GM12865 (cell line): ENCODE results near the gene PPP1CC.
"Not testable (repeated sequence)": the region's sequence is repeated elsewhere in the genome, so short reads cannot be mapped to it uniquely, and the experiment has no call there.

ENCODE experiments used
- DNase-seq: peaks from one replicate; pipeline ENCODE4 v3.0.0; 2010; ENCODE audit warnings: low read depth
- H3K4me3 ChIP-seq: 2 replicates; pipeline ENCODE4 v1.5.1; 2011; ENCODE audit warnings: mild to moderate bottlenecking, low read depth, low read length, control low read depth
- TF ChIP-seq, protein P1 (sequence below): IDR thresholded peaks from 2 replicates; pipeline ENCODE4 v1.5.1; 2011; ENCODE audit warnings: low read length, control low read depth, low read depth, inconsistent platforms; ENCODE audit not compliant: insufficient read depth; ENCODE audit errors: missing control alignments

PPP1CC gene

DNA sequence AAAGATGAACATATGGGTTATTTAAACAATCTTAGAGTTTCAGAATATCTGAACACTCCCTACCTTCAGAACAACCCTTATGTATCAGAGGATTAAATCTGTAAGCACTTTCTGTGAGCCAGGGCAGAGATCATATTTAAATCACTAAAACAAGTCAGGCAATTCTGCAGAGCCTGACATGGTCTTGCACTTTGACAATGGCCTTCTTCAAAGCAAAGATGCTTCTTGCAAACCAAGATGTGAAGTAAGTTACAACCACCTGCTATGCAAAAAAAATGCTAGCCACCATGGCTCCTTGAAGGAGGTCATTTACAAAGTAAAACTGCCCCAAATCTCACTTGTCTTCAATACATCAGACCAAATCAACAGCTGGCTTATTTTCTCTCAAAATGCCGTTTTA is 3.2 kb downstream of the PPP1CC start:
- peak overlapping the region; percentile 89 for H3K4me3 ChIP-seq
- peak; percentile 32 for DNase-seq
- TF ChIP-seq, protein P1, sequence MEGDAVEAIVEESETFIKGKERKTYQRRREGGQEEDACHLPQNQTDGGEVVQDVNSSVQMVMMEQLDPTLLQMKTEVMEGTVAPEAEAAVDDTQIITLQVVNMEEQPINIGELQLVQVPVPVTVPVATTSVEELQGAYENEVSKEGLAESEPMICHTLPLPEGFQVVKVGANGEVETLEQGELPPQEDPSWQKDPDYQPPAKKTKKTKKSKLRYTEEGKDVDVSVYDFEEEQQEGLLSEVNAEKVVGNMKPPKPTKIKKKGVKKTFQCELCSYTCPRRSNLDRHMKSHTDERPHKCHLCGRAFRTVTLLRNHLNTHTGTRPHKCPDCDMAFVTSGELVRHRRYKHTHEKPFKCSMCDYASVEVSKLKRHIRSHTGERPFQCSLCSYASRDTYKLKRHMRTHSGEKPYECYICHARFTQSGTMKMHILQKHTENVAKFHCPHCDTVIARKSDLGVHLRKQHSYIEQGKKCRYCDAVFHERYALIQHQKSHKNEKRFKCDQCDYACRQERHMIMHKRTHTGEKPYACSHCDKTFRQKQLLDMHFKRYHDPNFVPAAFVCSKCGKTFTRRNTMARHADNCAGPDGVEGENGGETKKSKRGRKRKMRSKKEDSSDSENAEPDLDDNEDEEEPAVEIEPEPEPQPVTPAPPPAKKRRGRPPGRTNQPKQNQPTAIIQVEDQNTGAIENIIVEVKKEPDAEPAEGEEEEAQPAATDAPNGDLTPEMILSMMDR, result no peak

DNA sequence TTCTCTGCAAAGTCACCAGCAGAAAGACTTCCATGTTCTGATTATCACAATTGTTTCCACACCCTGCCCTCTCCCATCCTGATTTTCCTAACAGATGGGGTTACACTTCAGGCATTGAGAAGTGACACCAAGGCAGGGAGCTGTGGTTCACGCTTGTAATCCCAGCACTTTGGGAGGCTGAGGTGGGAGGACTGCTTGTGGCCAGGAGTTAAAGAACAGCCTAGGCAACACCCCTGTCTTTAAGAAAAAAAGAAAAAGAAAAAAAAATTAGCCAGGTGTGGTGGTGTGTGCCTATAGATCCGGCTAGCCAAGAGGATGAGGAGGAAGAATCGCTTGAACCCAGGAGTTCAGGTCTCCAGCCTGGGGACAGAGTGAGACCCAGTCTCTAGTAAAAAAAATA is 5.2 kb downstream of the PPP1CC start:
- no peak overlapping the region for H3K4me3 ChIP-seq
- TF ChIP-seq, protein P1, result no peak
- DNase-seq, result no peak

- H3K4me3 ChIP-seq, DNase-seq: not testable (repeated sequence)
Observed at GRCh38 chr12:110737016-110737415, 5.7 kb downstream of the PPP1CC start.

- no peak overlapping the region for H3K4me3 ChIP-seq
- TF ChIP-seq, protein P1, result no peak
- no peak for DNase-seq
Observed at GRCh38 chr12:110733900-110734299, 8.8 kb downstream of the PPP1CC start.

DNA sequence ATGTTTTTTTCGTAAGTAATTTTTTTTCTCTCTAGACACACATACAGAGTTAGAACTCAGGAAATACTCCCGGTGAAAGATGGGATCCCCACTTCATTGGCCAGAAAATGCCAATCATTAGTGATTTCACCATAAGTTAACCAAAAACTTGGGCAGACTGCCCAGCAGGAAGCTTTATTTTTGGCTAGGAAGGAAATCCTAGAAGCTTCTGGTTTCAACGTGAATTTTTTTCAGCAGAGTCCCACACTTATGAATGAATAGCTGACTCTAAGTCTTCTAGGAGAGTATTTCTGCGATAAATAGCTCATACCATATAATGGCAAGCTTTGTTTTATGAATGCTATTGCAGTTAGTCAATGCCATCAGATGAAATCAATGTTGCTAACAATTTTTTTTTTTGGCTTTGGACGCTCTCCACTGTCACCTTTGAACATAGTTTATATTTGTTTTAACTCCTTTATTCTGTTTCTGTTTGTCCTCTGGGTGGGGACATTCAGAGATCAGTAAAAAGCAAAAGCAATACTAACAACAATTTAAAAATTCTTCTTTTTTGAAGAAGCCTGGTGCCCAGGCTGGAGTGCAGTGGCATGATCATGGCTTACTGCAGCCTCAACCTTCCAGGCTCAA is 9.5 kb downstream of the PPP1CC start:
- H3K4me3 ChIP-seq, result no peak overlapping the region

GRCh38 chr12:110732572-110732971 is 10.1 kb downstream of the PPP1CC start:
- DNase-seq, result no peak
- TF ChIP-seq, protein P1, result no peak

More for the DNA sequence above, 9.5 kb downstream of the PPP1CC start:
- DNase-seq, result no peak
- TF ChIP-seq, protein P1, result no peak

DNA sequence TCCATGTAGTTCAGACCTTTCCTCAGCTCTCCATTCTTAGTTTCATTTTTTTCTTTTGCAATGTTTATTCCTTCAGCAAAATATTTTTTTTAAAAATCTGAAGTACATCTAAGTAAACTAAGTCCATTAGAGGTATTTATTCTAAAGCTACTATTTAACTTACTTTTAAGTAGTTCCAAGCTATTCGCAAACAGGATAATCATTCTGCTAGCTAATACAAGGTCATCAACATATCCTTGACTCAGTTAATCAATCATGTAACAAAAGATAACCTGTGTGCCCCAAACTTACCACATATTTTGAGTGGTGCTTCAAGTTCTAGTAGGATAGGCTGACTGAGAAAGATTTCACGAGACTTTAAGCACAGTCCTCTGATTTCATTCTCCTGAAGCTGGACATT is 11.2 kb downstream of the PPP1CC start:
- no peak overlapping the region for H3K4me3 ChIP-seq
- TF ChIP-seq, protein P1, result no peak
- DNase-seq, result no peak

More at GRCh38 chr12:110732572-110732971, 10.1 kb downstream of the PPP1CC start:
- H3K4me3 ChIP-seq, result no peak overlapping the region
